Measurements from ENCODE around the gene CTTNBP2NL.
A peak's percentile ranks its signal among the peaks of the same experiment; 100 is the strongest.
"Not testable (repeated sequence)": the region's sequence is repeated elsewhere in the genome, so short reads cannot be mapped to it uniquely, and the experiment has no call there.

The CTTNBP2NL gene

GRCh38 chr1:112418099-112418892, 22.3 kb downstream of the CTTNBP2NL start:
- Mint-ChIP-seq H3K36me3 (ENCODE audit: low read depth) (peaks cover 66% of the 10 kb centered on the region), H3K9me3 (no peaks in the 10 kb centered on the region), H3K27ac (peak overlapping the region; percentile 77 to 79 (median 78)), H3K27me3 (ENCODE audit: low read depth) (no peaks in the 10 kb centered on the region), H3K4me1 (peaks cover 38% of the 10 kb centered on the region), H3K4me3 (peak overlapping the region in 2 of 3 experiments; percentile 0 to 40)
- TF ChIP-seq CTCF (IDR thresholded peaks at IDR 0.05; ENCODE audit: unreplicated experiment in 3 of 3): no peak

GRCh38 chr1:112423207-112423606, 27.2 kb downstream of the CTTNBP2NL start:
- Mint-ChIP-seq H3K27ac (no peak overlapping the region), H3K9me3 (no peaks in the 10 kb centered on the region), H3K27me3 (ENCODE audit: low read depth) (no peaks in the 10 kb centered on the region), H3K4me1 (peaks cover 22% of the 10 kb centered on the region), H3K36me3 (ENCODE audit: low read depth) (peaks cover 53% of the 10 kb centered on the region), H3K4me3 (no peak overlapping the region)
- TF ChIP-seq CTCF (IDR thresholded peaks at IDR 0.05; ENCODE audit: unreplicated experiment in 3 of 3): no peak

GRCh38 chr1:112423666-112424065, 27.7 kb downstream of the CTTNBP2NL start:
- not testable (repeated sequence) for H3K27me3 Mint-ChIP-seq (ENCODE audit: low read depth); H3K9me3 Mint-ChIP-seq; H3K4me3 Mint-ChIP-seq
- Mint-ChIP-seq H3K36me3 (ENCODE audit: low read depth) (peaks cover 51% of the 10 kb centered on the region), H3K4me1 (peaks cover 18% of the 10 kb centered on the region), H3K27ac (peak overlapping the region in 1 of 3 experiments; percentile 31)

- no peaks in the 10 kb centered on the region for H3K9me3 Mint-ChIP-seq
- H3K4me3 Mint-ChIP-seq: no peak overlapping the region
- H3K27ac Mint-ChIP-seq: no peak overlapping the region
- peaks cover 47% of the 10 kb centered on the region for H3K36me3 Mint-ChIP-seq (ENCODE audit: low read depth)
- no peak for TF ChIP-seq CTCF (IDR thresholded peaks at IDR 0.05; ENCODE audit: unreplicated experiment in 3 of 3)
- peaks cover 10% of the 10 kb centered on the region for H3K4me1 Mint-ChIP-seq
- H3K27me3 Mint-ChIP-seq (ENCODE audit: low read depth): no peaks in the 10 kb centered on the region
Observed at GRCh38 chr1:112429749-112430148, 33.7 kb downstream of the CTTNBP2NL start.

- TF ChIP-seq CTCF (IDR thresholded peaks at IDR 0.05; ENCODE audit: unreplicated experiment in 3 of 3): no peak
- Mint-ChIP-seq H3K27ac (peak overlapping the region; percentile 20 to 69 (median 36)), H3K27me3 (ENCODE audit: low read depth) (no peaks in the 10 kb centered on the region), H3K4me1 (peaks cover 10% of the 10 kb centered on the region), H3K36me3 (ENCODE audit: low read depth) (peaks cover 51% of the 10 kb centered on the region), H3K4me3 (no peak overlapping the region), H3K9me3 (no peaks in the 10 kb centered on the region)
Observed at GRCh38 chr1:112431038-112431437, 35.0 kb downstream of the CTTNBP2NL start.

- Mint-ChIP-seq H3K36me3 (ENCODE audit: low read depth) (peaks cover 63% of the 10 kb centered on the region), H3K4me3 (no peak overlapping the region), H3K9me3 (no peaks in the 10 kb centered on the region), H3K27ac (no peak overlapping the region), H3K4me1 (peaks cover 30% of the 10 kb centered on the region), H3K27me3 (ENCODE audit: low read depth) (no peaks in the 10 kb centered on the region)
- TF ChIP-seq CTCF (IDR thresholded peaks at IDR 0.05; ENCODE audit: unreplicated experiment in 3 of 3): no peak
Observed at GRCh38 chr1:112435448-112435847, 39.4 kb downstream of the CTTNBP2NL start.

Data from nephron (organoid).